Smooth muscle cell of trachea (primary cell): ENCODE measurements around the gene SPRR2D. TPM values are rescaled to one million over a fixed set of nuclear protein-coding genes. Genes with fewer than 3 reads are reported as not detected.

ENCODE experiments used
- total RNA-seq: library from RNA; depleted of rRNA; stranded (reverse); fragments of >200 nt; gene quantifications from 2 replicates; pipeline ENCODE4 v1.2.1, GENCODE V29; 2014

SPRR2D gene
- not detected in 2 replicates for total RNA-seq

DNA sequence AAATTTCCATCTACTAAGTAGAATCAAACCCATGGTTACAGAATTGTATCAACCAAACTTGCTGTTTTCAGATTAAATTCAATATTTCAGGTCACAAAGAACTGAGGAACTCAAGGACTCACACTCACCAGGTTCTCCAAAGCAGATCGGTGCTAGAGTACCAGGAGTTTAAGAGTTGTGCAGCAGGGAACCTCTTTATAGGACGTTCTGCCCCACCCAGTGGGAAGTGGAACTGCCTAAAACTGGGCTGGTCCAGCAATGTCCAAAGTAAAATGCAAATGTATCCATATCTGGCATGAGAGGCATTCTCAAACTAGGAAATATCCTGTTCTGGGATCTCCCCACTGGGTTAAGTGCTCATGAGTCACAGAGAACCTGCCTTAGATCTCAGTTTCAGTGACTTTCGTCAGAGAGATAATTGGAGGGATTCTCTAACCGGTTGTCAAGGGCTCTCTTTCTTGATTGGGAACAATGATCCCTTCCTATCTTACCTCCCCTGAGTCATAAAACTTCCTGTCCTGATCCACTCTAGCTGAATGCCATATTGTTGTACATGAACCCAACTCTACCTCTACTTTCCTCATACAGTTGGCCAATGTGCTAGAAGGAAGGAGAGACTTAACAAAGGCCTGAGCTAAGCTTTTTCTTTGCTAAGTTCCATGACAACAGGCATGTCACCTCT, at the start of gene SPRR2D:
Gene SPRR2D (minus strand): TSS at position 171 of the 682 bp plus-strand sequence. CDS start 774 bp downstream, outside the sequence.

GRCh38 chr1:153071511-153071910, 30.6 kb upstream of the SPRR2D start, which contains the start of gene SPRR2B:
TSS of gene SPRR2B (minus strand) at chr1:153071611. CDS start at chr1:153070839, 772 bp downstream.

DNA sequence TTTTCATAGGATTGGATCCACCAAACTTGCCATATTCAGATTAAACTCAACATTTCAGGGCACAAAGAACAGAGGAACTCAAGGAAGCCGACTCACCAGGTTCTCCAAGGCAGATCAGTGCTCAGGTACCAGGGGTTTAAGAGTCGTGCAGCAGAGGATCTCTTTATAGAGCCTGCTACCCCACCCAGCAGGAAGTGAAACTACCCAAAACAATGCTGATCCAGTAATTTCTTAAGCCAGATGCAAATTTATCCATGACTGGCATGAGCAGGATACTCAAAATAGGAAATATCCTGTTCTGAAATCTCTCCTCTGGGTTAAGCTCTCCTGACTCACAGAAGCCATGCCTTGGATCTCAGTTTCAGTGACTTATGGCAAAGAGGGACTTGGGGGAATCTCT, 16.5 kb upstream of the SPRR2D start, which contains the start of gene SPRR2A:
Gene SPRR2A (minus strand): TSS at position 138 of the 400 bp plus-strand sequence. CDS start 777 bp downstream, outside the sequence.

DNA sequence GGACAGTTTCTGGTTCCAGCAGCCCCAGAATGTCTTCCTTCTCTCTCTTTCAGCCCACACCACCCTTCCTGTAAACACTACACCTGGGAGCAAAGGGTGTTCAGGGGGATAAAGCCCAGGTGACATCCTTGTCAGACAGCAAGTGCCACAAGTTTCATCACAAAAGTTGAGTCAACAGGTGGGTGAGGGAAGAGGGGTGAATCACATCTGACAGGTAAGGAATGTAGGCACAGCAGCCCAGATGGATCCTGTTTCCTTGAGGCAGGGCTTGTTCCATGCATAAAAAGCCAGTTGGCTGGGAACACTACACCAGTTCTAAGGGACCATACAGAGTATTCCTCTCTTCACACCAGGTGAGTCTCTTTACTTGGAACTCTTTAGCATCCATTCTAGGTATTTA, 10.0 kb downstream of the SPRR2D start, which contains the start of gene SPRR1B:
Gene SPRR1B (plus strand): TSS at position 309 of the 400 bp plus-strand sequence. CDS start 1,143 bp downstream, outside the sequence.

GRCh38 chr1:153001382-153001781, 39.5 kb downstream of the SPRR2D start, which contains the start of gene SPRR3:
TSS of gene SPRR3 (plus strand) at chr1:153001749. CDS start at chr1:153003021, 1,272 bp downstream.

Other genes with a start within 250 kb of the SPRR2D start
- not detected in 2 replicates for gene LCE1D, start 244.4 kb downstream of the SPRR2D start, total RNA-seq
- not detected in 2 replicates for gene LCE1C, start 234.5 kb downstream of the SPRR2D start, total RNA-seq
- not detected in 2 replicates for gene LCE1B, start 229.1 kb downstream of the SPRR2D start, total RNA-seq
- gene LCE1A, start 213.6 kb downstream of the SPRR2D start, total RNA-seq, result not detected in 2 replicates
- gene LCE6A, start 198.3 kb downstream of the SPRR2D start, total RNA-seq, result not detected in 2 replicates
- not detected in 2 replicates for gene LCE7A, start 181.1 kb downstream of the SPRR2D start, total RNA-seq
- not detected in 2 replicates for gene SMCP, start 162.8 kb downstream of the SPRR2D start, total RNA-seq
- gene IVL, start 132.6 kb downstream of the SPRR2D start, total RNA-seq, result not detected in 2 replicates
- gene SPRR5, start 93.9 kb downstream of the SPRR2D start, total RNA-seq, result not detected in 2 replicates
- not detected in 2 replicates for gene SPRR4, start 70.5 kb downstream of the SPRR2D start, total RNA-seq
- gene SPRR1A, start 57.0 kb downstream of the SPRR2D start, total RNA-seq, result not detected in 2 replicates
- gene SPRR3, start 39.4 kb downstream of the SPRR2D start, total RNA-seq, result not detected in 2 replicates
- not detected in 2 replicates for gene SPRR1B, start 9.9 kb downstream of the SPRR2D start, total RNA-seq
- gene SPRR2A, start 16.4 kb upstream of the SPRR2D start, total RNA-seq, result not detected in 2 replicates
- not detected in 2 replicates for gene SPRR2B, start 30.5 kb upstream of the SPRR2D start, total RNA-seq
- not detected in 2 replicates for gene SPRR2E, start 53.4 kb upstream of the SPRR2D start, total RNA-seq
- not detected in 2 replicates for gene SPRR2F, start 72.4 kb upstream of the SPRR2D start, total RNA-seq
- gene SPRR2G, start 109.8 kb upstream of the SPRR2D start, total RNA-seq, result not detected in 2 replicates
- gene LELP1, start 162.3 kb upstream of the SPRR2D start, total RNA-seq, result not detected in 2 replicates
- gene PRR9, start 176.5 kb upstream of the SPRR2D start, total RNA-seq, result not detected in 2 replicates
- gene LORICRIN, start 218.6 kb upstream of the SPRR2D start, total RNA-seq, result not detected in 2 replicates